ENCODE measurements around the gene NCOA6.

NCOA6 gene

GRCh38 chr20:34852298-34852697 lies 26.8 kb upstream of the NCOA6 start:
- no peak overlapping the region for H3K4me3 ChIP-seq (ENCODE audit: low read length)
- no peaks in the 10 kb centered on the region for H4K20me1 ChIP-seq (ENCODE audit: control insufficient read depth, insufficient read depth, low read depth, low read length)
- TF ChIP-seq EZH2phosphoT487 (IDR thresholded peaks at IDR 0.05; ENCODE audit: borderline replicate concordance, low read length) = no peak
- no peak for TF ChIP-seq CTCF (IDR thresholded peaks at IDR 0.05; ENCODE audit: low read depth, low read length, poor library complexity, severe bottlenecking)
- H3F3A ChIP-seq (ENCODE audit: control insufficient read depth, insufficient read depth) = no peaks in the 10 kb centered on the region
- no peaks in the 10 kb centered on the region for H3K9me2 ChIP-seq (replicated peaks; ENCODE audit: control insufficient read depth, low read length)
- no peaks in the 10 kb centered on the region for H3K9me3 ChIP-seq (ENCODE audit: control insufficient read depth, insufficient read depth, low read length)
- no peaks in the 10 kb centered on the region for H3K4me1 ChIP-seq (ENCODE audit: control insufficient read depth, low read length)
- H3K79me2 ChIP-seq (ENCODE audit: control insufficient read depth, low read length) = no peaks in the 10 kb centered on the region
- H3K36me3 ChIP-seq (ENCODE audit: control insufficient read depth, low read length) = no peaks in the 10 kb centered on the region
- H3K4me2 ChIP-seq (ENCODE audit: low read length) = no peak overlapping the region
- no peak overlapping the region for H3K27ac ChIP-seq (ENCODE audit: low read depth, low read length)
- H3K27me3 ChIP-seq (ENCODE audit: control insufficient read depth, low read length) = peaks cover 8% of the 10 kb centered on the region

GRCh38 chr20:34850969-34851368 lies 25.5 kb upstream of the NCOA6 start:
- TF ChIP-seq EZH2phosphoT487 (IDR thresholded peaks at IDR 0.05; ENCODE audit: borderline replicate concordance, low read length) (no peak), CTCF (IDR thresholded peaks at IDR 0.05; ENCODE audit: low read depth, low read length, poor library complexity, severe bottlenecking) (no peak)
- H3K79me2 ChIP-seq (ENCODE audit: control insufficient read depth, low read length) = no peaks in the 10 kb centered on the region
- H3K9me3 ChIP-seq (ENCODE audit: control insufficient read depth, insufficient read depth, low read length) = no peaks in the 10 kb centered on the region
- H3K27me3 ChIP-seq (ENCODE audit: control insufficient read depth, low read length) = peaks cover 13% of the 10 kb centered on the region
- H3K9me2 ChIP-seq (replicated peaks; ENCODE audit: control insufficient read depth, low read length) = no peaks in the 10 kb centered on the region
- no peak overlapping the region for H3K4me2 ChIP-seq (ENCODE audit: low read length)
- H3K4me1 ChIP-seq (ENCODE audit: control insufficient read depth, low read length) = no peaks in the 10 kb centered on the region
- H3K4me3 ChIP-seq (ENCODE audit: low read length) = no peak overlapping the region
- no peaks in the 10 kb centered on the region for H3F3A ChIP-seq (ENCODE audit: control insufficient read depth, insufficient read depth)
- H3K27ac ChIP-seq (ENCODE audit: low read depth, low read length) = no peak overlapping the region
- H4K20me1 ChIP-seq (ENCODE audit: control insufficient read depth, insufficient read depth, low read depth, low read length) = no peaks in the 10 kb centered on the region
- no peaks in the 10 kb centered on the region for H3K36me3 ChIP-seq (ENCODE audit: control insufficient read depth, low read length)

- no peaks in the 10 kb centered on the region for H4K20me1 ChIP-seq (ENCODE audit: control insufficient read depth, insufficient read depth, low read depth, low read length)
These were observed 24.3 kb upstream of the NCOA6 start for GRCh38 chr20:34849778-34850177.

More at GRCh38 chr20:34849778-34850177, 24.3 kb upstream of the NCOA6 start:
- H3K9me3 ChIP-seq (ENCODE audit: control insufficient read depth, insufficient read depth, low read length) = no peaks in the 10 kb centered on the region
- no peaks in the 10 kb centered on the region for H3K9me2 ChIP-seq (replicated peaks; ENCODE audit: control insufficient read depth, low read length)
- no peaks in the 10 kb centered on the region for H3K36me3 ChIP-seq (ENCODE audit: control insufficient read depth, low read length)
- TF ChIP-seq EZH2phosphoT487 (IDR thresholded peaks at IDR 0.05; ENCODE audit: borderline replicate concordance, low read length) = no peak
- no peak for TF ChIP-seq CTCF (IDR thresholded peaks at IDR 0.05; ENCODE audit: low read depth, low read length, poor library complexity, severe bottlenecking)
- H3K4me3 ChIP-seq (ENCODE audit: low read length) = no peak overlapping the region
- no peak overlapping the region for H3K27ac ChIP-seq (ENCODE audit: low read depth, low read length)
- peaks cover 13% of the 10 kb centered on the region for H3K27me3 ChIP-seq (ENCODE audit: control insufficient read depth, low read length)
- H3K79me2 ChIP-seq (ENCODE audit: control insufficient read depth, low read length) = no peaks in the 10 kb centered on the region
- no peak overlapping the region for H3K4me2 ChIP-seq (ENCODE audit: low read length)
- no peaks in the 10 kb centered on the region for H3F3A ChIP-seq (ENCODE audit: control insufficient read depth, insufficient read depth)
- H3K4me1 ChIP-seq (ENCODE audit: control insufficient read depth, low read length) = no peaks in the 10 kb centered on the region

All from DOHH2 (cell line).